T-helper 2 cell (primary cell): ENCODE data around the gene CIITA.
"Not testable (repeated sequence)": the region's sequence is repeated elsewhere in the genome, so short reads cannot be mapped to it uniquely, and the experiment has no call there.

ENCODE experiments used
- DNase-seq, 5 experiments: peaks; one replicate each; pipeline versions ENCODE4 v3.0.0 to v3.0.0-alpha.2; 2012 to 2022

CIITA gene

DNA sequence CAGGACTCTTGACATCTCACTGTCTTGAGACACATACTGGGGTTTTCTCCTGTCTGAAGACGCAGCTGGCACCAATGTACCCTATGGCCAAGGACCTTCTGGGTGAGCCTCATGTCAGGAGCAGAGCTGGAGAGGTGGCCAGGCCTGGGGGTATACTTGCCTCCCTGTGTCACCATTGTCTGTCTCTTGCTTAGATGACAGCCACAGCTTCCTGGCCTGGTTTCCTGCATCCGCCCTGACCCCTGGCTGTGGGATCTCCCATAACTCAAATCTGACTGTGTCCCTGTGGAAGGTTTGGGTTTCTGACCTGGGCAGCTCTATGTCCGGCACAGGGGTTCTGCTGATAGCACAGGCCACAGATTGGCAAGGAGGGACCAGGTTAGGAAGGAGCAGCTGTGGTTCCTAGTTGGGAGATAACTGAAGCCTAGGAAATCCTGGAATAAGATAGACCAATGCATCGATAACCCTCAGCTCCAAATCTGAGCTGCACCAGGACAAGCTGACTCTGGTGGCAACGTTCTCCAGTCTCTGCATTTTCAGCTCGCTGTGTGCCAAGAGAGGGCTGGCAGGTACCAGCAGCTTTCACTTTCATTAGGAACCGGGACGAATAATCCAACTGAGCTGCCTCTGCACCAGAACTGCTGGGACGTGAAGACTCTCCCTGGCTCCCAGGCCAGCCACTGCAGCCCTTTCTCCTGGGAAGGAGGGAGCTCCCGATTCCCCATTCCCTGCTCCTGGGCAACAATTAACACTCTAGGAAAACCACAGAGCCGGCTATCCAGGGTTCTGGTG lies 60.3 kb downstream of the CIITA start:
- DNase-seq = peak in 1 of 5 experiments; percentile 49

- no peak for DNase-seq
Observed at GRCh38 chr16:10938321-10938720, 61.3 kb downstream of the CIITA start.

GRCh38 chr16:10938796-10939648 lies 62.0 kb downstream of the CIITA start:
- no peak for DNase-seq

DNA sequence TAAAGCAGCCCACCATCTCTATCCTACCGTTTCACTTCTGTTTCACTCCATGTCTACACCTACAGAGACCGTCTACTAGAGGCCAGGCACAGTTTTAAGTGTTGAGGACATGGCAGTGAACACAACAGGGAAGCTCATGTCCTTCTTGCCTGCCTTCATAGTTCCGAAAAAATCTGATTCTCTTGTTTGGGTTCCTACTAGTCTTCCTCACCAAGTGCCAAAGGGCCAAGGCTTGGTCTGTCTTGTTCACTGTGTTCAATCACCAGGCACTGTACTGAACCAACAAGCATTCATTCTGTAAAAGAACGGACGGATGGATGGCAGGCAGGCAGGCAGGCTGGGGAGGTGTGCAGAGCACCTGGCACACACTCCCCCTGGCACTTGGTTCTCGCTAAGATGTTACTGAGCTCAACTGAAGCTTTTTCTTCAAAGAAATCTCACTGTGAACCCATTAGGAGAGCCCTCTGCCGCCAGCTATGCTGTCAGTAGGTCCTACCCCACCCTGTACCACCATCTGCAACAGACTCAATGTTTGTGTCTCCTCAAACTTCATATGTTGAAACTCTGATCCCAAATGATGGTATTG lies 62.7 kb downstream of the CIITA start:
- no peak for DNase-seq

- DNase-seq = peak in 1 of 5 experiments; percentile 37
Observed at GRCh38 chr16:10940501-10941079, 63.6 kb downstream of the CIITA start.

GRCh38 chr16:10941127-10941933 lies 64.3 kb downstream of the CIITA start:
- no peak for DNase-seq

DNA sequence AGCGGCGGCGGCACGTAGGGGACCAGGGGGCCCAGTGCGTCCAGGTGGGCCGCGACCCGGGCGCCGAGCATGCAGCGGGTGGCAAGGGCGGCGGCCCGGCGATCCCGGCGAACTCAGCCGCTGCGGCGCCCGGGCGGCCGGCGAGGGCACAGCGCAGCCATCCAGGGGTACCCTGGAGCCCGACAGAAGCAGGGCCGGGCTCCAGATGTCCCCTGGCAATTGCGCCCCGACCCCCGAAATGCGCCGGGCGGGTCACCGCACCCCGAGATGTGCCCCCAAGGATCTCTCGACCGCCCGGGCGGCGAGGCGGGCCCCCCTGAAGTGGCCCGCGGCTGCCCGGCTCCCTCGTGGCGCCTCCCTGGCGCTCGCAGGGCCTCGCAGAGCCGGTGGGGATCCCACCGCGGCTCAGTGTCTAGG lies 64.9 kb downstream of the CIITA start:
- not testable (repeated sequence) for DNase-seq

DNA sequence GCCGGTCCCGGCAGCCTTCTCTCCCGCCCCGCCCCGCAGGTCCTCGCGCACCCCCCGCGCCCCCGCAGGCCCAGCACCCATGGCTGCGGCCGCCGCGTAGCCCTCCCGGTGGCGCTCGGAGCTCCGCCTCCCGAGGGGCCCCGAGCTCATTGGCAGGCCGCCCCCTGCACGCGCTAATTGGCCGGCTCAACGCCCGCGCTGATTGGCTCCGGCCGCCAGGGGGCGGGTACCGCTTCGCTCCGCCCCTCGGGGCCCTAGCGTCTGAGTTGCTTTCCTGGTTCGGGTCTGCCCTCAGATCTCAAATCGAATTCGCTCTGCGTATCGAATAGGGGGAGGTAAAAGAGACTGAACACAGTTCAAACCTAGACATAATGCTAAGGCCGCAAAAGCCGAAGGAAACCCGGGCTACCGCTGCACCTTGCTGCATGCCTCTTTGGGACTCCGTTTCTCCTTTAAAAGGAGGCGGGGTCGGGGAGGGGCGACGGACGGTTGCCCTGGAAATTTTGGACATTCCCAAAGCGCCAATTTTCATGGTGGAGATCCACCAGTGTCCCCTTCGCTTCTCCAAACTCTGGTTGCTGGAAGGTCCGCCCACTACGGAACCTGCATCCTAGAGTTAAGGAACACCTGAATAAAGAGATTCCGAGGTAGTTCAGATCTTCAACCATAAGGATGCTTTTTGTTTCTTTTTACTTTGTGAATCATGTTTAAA lies 65.5 kb downstream of the CIITA start, which contains the start of gene DEXI:
DEXI (minus strand) TSS at position 117 of the 712 bp plus-strand sequence. CDS start 463 bp downstream, outside the sequence.
- DNase-seq = peak; percentile 90 to 93 (median 92)

DNA sequence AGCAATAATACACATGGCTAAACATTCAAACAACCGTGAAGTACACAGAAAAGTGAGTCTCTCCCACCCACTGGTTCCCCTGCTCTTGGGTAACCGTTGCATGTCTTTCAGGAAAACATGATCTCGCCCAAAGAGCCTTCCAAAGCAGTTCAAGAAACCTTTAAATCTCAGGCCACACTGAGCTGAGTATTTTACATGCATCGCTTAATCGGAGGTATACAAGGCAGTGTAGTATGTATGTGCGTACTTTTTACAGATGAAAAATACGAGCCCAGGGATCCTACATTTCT lies 66.0 kb downstream of the CIITA start:
- no peak for DNase-seq

DNA sequence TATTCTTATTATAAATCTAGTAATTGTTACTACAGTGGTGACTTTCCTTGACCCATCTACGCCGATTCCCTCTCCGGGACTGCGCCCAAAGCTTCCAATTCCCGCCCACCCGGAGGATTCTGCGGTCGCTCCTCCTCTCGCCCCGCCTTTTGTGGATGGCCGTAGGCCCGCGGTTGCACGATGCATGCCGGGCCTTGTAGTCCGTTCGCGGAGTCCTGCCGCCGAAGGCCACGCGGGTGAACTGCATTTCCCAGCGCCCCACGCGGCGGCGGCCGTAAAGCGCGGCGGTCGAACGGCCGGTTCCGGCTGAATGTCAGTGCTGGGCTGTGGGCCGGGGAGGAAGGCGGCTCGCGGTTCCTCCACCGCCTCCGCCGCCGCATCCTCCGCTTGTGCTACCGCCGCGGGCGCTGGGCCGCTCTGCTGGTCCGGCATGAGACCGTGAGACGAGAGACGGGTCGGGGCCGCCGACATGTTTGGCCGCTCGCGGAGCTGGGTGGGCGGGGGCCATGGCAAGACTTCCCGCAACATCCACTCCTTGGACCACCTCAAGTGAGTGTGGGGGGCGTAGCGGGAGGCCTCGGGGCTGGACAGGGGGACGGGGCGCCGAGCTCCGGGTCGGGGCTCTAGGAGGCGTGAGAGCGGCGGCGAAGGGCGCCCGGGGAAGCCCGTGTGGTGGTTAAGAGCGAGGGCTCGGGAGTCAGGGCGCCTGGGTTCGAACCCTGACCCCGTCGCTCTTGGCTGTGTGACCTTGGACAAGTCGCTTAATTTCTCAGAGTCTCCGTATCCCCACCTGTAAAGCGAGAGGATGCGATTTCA lies 67.5 kb downstream of the CIITA start, which contains the start of gene CLEC16A:
CLEC16A (plus strand) TSS at position 316 of the 816 bp plus-strand sequence; CDS start at position 470, 154 bp downstream.
- DNase-seq = peak; percentile 90 to 96 (median 94)

DNA sequence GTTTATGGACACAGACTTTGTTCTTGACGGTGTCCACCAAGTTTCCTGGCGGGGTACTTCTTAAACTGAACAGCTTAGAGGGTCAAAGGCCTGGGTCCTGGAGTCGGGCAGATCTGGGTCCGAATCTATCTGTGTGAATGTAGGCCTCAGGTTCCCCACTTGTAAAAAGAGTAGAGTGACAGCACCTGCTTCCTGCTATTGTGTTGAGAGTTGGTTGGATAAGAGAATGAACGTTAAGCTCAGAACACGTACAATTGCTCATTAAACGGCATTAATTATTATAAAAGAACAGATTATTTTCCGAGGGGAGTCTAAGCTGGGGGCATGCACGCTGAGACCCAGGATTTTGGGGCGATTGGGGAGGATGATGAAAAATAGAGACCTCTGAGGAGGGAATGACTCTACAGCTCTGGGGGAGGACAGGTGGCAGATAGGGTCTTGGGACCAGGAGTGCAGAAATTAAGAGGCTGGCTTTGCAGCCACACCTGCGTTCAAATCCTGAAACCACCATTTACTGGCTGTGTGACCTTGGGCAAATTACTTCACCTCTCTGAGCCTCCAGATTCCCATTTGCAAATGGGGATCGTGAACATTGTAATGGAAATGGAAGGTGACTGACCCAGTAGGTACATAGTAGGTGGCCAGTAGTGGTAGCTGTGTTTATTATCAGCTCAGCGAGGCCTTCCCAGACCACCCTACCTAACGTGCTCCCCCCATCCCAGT lies 68.2 kb downstream of the CIITA start:
- no peak for DNase-seq

DNA sequence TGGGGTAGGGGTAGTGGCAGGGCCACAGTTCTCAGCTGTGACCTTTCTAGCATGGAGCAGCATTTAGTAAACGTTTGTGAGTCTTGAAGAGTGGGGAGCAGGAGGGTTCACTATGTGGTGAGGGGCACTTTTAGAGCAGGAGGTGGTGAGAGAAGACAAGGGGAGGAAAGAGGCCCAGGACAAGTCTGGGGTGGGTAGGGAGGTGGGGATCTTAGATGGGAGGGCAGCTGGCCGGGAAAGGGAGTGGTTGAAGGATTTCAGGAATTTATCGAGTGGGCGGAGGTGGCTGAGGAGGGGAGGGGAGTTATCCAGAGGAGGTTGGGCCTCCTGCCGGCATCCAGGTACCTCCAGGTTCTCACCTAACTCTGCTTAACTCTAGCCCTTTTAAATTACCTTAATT lies 69.3 kb downstream of the CIITA start:
- DNase-seq = no peak

DNA sequence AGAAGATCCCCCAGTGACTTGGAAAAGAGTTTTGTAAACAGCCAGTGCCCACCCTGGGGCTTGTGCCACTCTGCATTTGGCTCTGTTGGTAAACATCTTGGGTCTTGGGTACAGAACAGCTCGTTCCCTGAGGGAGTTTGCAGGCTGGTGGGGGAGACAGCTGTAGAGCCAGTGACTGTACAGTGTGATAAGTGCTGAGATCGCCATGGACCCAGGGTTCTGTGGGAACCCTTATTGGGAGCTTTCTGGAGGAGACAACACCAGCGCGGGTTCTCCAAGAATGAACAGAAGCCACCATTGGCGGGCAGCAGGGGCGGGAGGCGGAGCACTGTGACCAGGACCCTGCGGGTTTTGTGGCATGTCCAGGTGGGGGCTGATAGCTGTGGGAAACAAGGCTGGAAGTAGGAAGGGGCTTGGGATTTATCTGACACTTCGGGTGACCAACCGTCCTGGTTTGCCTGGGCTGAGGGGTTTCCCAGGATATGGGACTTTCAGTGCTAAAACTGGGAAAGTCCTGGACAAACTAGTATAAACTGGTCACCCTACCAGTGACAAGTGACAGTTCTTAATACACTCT lies 70.3 kb downstream of the CIITA start:
- DNase-seq = no peak

DNA sequence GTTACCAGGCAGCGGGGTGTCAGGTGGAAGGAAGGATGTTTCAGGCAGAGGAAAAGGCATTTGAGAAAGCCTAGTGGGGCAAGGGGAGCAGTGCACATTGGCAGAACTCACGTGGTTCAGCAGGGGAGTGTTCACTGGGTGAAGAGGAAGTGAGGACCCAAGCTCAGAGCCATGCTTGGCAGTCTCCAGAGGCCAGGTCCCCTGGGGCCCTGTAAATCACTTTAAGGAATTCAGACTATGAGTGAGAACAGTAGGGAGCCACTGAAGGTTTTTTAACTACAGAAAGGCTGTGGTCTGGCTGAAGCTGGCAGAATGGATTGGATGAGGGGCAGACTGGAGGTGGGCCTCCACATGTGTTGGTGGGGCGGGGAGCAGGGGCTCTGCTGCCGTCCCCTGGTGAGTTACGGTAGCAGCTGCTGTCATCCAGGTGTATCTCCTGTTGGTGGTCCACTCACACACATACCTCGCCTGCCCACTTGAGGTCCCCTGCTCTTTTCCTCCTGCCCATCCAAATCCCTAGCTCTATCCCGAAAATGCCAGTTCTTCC lies 72.5 kb downstream of the CIITA start:
- peak in 2 of 5 experiments; percentile 31 to 81 for DNase-seq

DNA sequence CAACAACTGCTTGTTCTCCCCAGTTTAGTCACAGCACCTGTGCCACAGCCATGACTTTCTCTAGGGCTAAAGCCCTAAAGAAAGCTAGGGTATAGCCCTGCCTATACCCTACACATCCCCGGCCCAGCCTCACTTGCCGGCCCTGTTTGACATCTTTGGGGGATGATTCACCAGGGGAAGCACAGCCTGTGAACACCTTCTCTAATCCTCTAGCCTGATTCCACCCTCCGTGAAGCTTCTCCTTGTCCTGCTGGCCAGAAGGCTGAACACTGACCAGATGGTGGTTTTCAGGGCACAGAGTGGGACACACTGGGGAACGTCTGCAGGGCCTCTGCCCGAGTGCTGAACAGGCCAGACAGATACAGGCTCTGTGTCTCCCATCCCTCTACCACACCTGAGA lies 73.4 kb downstream of the CIITA start:
- DNase-seq = no peak

- no peak for DNase-seq
Observed at GRCh38 chr16:10951026-10951425, 74.0 kb downstream of the CIITA start.

- DNase-seq = no peak
Observed at GRCh38 chr16:10954903-10955302, 77.9 kb downstream of the CIITA start.

- DNase-seq = peak in 1 of 5 experiments; percentile 86
Observed at GRCh38 chr16:10957771-10958482, 80.9 kb downstream of the CIITA start.
